Measurements from ENCODE around the gene GRN.

GRN gene

DNA sequence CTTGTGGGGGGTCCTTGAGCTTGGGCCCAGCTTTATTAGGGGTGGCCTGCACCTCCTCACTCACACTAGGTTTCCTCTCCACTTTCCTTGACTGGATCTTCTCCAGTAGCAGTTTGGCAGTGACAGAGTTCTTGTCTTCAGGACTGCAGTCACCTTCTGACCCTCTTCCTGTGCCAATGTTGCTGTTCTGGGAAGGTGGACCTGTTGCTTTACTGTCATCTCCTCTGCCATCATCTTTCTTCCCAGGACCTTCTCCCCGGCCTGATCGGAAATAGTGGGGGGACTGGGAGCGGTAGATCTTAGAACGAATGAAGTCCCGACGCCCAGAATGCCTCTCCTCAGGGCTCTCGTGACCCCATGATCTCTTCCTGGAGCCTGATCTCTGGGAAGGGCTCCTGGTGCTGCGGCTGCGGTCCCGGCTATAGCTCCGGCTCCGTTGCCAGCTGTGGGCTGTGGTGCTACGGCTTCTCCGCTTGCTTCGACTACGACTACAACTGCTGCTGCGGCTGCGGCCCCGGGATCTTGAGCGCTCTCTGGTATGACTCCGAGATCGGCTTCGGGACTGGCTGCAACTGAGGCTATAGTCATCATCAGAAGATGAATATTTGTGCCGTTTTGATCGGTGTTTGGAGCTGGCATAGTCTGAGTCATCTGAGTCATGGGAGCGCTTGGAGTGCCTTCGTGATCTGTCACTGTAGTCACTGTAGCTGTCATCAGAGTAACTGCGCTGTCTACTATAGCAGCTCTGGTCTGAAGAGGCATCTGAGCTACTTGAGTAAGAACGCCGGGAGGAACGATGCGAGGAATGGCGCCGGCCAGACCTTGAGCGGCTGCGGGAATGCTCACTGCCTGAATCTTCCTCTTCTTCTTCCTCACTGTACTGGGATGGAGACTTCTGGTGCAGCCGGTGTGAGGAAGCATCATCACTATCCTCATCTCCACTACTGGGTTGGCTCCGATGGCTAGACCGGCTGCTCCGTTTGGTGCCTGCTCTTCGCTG is 53.9 kb downstream of the GRN start:
- Histone ChIP-seq H3K9ac (ENCODE audit: insufficient read length, low read depth) (no peak overlapping the region), H3K36me3 (ENCODE audit: insufficient read depth, insufficient read length, low read length) (peaks cover 80% of the 10 kb centered on the region), H3K4me1 (ENCODE audit: insufficient read depth, insufficient read length) (no peaks in the 10 kb centered on the region), H3K4me3 (ENCODE audit: insufficient read length, low read depth) (no peak overlapping the region), H3K27me3 (ENCODE audit: insufficient read depth, insufficient read length) (no peaks in the 10 kb centered on the region), H3K9me3 (ENCODE audit: insufficient read depth, low read length) (no peaks in the 10 kb centered on the region)
- no peak for TF ChIP-seq YY1 (IDR thresholded peaks at IDR 0.05; ENCODE audit: insufficient read depth, insufficient read length)
- no peak for TF ChIP-seq SUZ12 (IDR thresholded peaks at IDR 0.05; ENCODE audit: extremely low read depth, insufficient read depth, insufficient read length)
- no peak for TF ChIP-seq ZNF274 (IDR thresholded peaks at IDR 0.05; ENCODE audit: low read depth, low read length)
- no peak for DNase-seq (ENCODE audit: low read depth, low spot score)

DNA sequence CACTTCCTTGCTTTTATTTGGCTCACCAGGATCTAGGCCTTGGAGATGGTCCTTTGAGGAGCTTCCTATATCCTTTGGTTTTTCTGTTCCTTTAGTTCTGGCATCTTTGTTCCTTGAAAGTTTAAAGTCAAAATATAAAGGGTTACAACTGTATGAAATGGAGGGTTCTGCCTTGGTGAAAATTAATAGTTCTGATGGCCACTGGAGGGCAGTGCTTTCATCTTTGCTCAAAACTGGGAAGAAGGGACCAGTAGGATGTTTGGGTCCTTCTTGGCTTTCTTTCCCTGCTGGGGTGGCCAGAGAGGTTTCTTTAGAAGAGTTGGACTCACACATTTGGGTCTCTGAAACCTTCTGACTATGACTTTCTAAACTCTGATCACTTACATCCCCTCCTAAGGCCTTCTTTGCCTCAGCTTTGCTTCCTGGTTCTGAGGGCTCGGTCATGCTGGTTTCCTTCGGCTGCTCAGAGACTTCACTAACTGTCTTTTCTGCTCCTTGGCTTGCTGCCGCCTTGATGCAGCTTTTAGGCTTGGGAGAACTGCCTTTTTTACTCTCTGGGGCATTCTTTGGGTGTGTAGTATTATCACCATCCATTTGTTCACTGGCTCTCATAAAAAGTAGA is 55.2 kb downstream of the GRN start:
- Histone ChIP-seq H3K9ac (ENCODE audit: insufficient read length, low read depth) (no peak overlapping the region), H3K36me3 (ENCODE audit: insufficient read depth, insufficient read length, low read length) (peaks cover 85% of the 10 kb centered on the region), H3K27me3 (ENCODE audit: insufficient read depth, insufficient read length) (no peaks in the 10 kb centered on the region), H3K4me1 (ENCODE audit: insufficient read depth, insufficient read length) (no peaks in the 10 kb centered on the region), H3K9me3 (ENCODE audit: insufficient read depth, low read length) (no peaks in the 10 kb centered on the region), H3K4me3 (ENCODE audit: insufficient read length, low read depth) (no peak overlapping the region)
- TF ChIP-seq YY1 (IDR thresholded peaks at IDR 0.05; ENCODE audit: insufficient read depth, insufficient read length): no peak
- no peak for TF ChIP-seq ZNF274 (IDR thresholded peaks at IDR 0.05; ENCODE audit: low read depth, low read length)
- TF ChIP-seq SUZ12 (IDR thresholded peaks at IDR 0.05; ENCODE audit: extremely low read depth, insufficient read depth, insufficient read length): no peak
- no peak for DNase-seq (ENCODE audit: low read depth, low spot score)
